DOHH2 (cell line): ENCODE results near the gene IL1RN.

Experiments
- CTCF ChIP-seq: fragments of 200-600 bp; sonication (generic); IDR thresholded peaks from one replicate; pipeline ENCODE4 v1.5.1; 2014; ENCODE audit warnings: antibody characterized with exemption, mild to moderate bottlenecking, low read depth, low read length; ENCODE audit not compliant: poor library complexity, severe bottlenecking
- EZH2phosphoT487 ChIP-seq: fragments of 200-600 bp; sonication (generic); IDR thresholded peaks from 2 replicates; pipeline ENCODE4 v1.6.1; 2017; ENCODE audit warnings: borderline replicate concordance, mild to moderate bottlenecking, antibody characterized with exemption, low read length, moderate library complexity, mixed read lengths

- TF ChIP-seq CTCF = no peak
- TF ChIP-seq EZH2phosphoT487 = no peak
Observed at GRCh38 chr2:113164215-113164929, 37.0 kb downstream of the IL1RN start.
